H9 (cell line): ENCODE data around the gene SEC22A. TPM values are rescaled to one million over a fixed set of nuclear protein-coding genes. Genes with fewer than 3 reads are reported as not detected.
A peak's percentile ranks its signal among the peaks of the same experiment; 100 is the strongest.

ENCODE experiments used
- DNase-seq: peaks from one replicate; pipeline ENCODE4 v3.0.0-alpha.2; 2017
- H2AFZ ChIP-seq: one replicate; pipeline ENCODE4 v1.6.1; 2013; ENCODE audit warnings: mild to moderate bottlenecking, low read length, control low read depth, moderate library complexity
- H2AK5ac ChIP-seq: 2 replicates; pipeline ENCODE4 v1.6.1; 2013; ENCODE audit warnings: low read length, control low read depth, mixed read lengths; ENCODE audit not compliant: insufficient read length
- H2BK120ac ChIP-seq: one replicate; pipeline ENCODE4 v1.6.1; 2013; ENCODE audit warnings: low read depth, mild to moderate bottlenecking, low read length, control low read depth, inconsistent platforms; ENCODE audit not compliant: poor library complexity, severe bottlenecking
- H2BK12ac ChIP-seq: 2 replicates; pipeline ENCODE4 v1.6.1; 2013; ENCODE audit warnings: low read length, control low read depth, mixed read lengths, low read depth; ENCODE audit not compliant: insufficient read length
- H2BK15ac ChIP-seq: 2 replicates; pipeline ENCODE4 v1.6.1; 2013; ENCODE audit warnings: low read depth, low read length, control low read depth
- H2BK20ac ChIP-seq: one replicate; pipeline ENCODE4 v1.6.1; 2013; ENCODE audit warnings: low read depth, mild to moderate bottlenecking, low read length, control low read depth, inconsistent platforms; ENCODE audit not compliant: poor library complexity, severe bottlenecking
- H2BK5ac ChIP-seq: 2 replicates; pipeline ENCODE4 v1.6.1; 2013; ENCODE audit warnings: low read length, control low read depth, mixed read lengths; ENCODE audit not compliant: insufficient read length
- H3K14ac ChIP-seq: 2 replicates; pipeline ENCODE4 v1.6.1; 2013; ENCODE audit warnings: low read length, control low read depth; ENCODE audit not compliant: insufficient read depth
- H3K18ac ChIP-seq: 2 replicates; pipeline ENCODE4 v1.6.1; 2013; ENCODE audit warnings: low read depth, mild to moderate bottlenecking, mixed read lengths, low read length, control low read depth; ENCODE audit not compliant: insufficient read length
- H3K23ac ChIP-seq: 2 replicates; pipeline ENCODE4 v1.6.1; 2013; ENCODE audit warnings: low read length, control low read depth, mixed read lengths, low read depth; ENCODE audit not compliant: insufficient read length
- H3K23me2 ChIP-seq: 2 replicates; pipeline ENCODE4 v1.6.1; 2013; ENCODE audit warnings: low read depth, mild to moderate bottlenecking, mixed read lengths, low read length, control low read depth; ENCODE audit not compliant: insufficient read length, poor library complexity, severe bottlenecking
- H3K27ac ChIP-seq: 2 replicates; pipeline ENCODE4 v1.5.1; 2013; ENCODE audit warnings: low read length, control low read depth, mixed read lengths, low read depth; ENCODE audit not compliant: insufficient read length
- H3K27me3 ChIP-seq: 2 replicates; pipeline ENCODE4 v1.6.1; 2013; ENCODE audit warnings: low read length, control low read depth, inconsistent platforms; ENCODE audit not compliant: insufficient read depth
- H3K4ac ChIP-seq: 2 replicates; pipeline ENCODE4 v1.6.1; 2013; ENCODE audit warnings: low read depth, mild to moderate bottlenecking, control low read depth, inconsistent platforms, low read length, moderate library complexity
- H3K4me1 ChIP-seq: 2 replicates; pipeline ENCODE4 v1.6.1; 2013; ENCODE audit warnings: low read length, control low read depth, inconsistent platforms; ENCODE audit not compliant: insufficient read depth
- H3K4me2 ChIP-seq: 2 replicates; pipeline ENCODE4 v1.6.1; 2013; ENCODE audit warnings: low read length, control low read depth, mixed read lengths; ENCODE audit not compliant: insufficient read length, insufficient read depth
- H3K56ac ChIP-seq: 2 replicates; pipeline ENCODE4 v1.6.1; 2013; ENCODE audit warnings: low read depth, mild to moderate bottlenecking, mixed read lengths, low read length, control low read depth; ENCODE audit not compliant: insufficient read length
- H3K79me1 ChIP-seq: 2 replicates; pipeline ENCODE4 v1.6.1; 2013; ENCODE audit warnings: low read depth, mild to moderate bottlenecking, moderate library complexity, low read length, control low read depth, inconsistent platforms; ENCODE audit not compliant: insufficient read depth, poor library complexity, severe bottlenecking
- H3K79me2 ChIP-seq: 2 replicates; pipeline ENCODE4 v1.6.1; 2013; ENCODE audit warnings: low read length, control low read depth, inconsistent platforms; ENCODE audit not compliant: insufficient read depth
- H3K9ac ChIP-seq: 2 replicates; pipeline ENCODE4 v1.6.1; 2013; ENCODE audit warnings: low read length, control low read depth, mixed read lengths; ENCODE audit not compliant: insufficient read length; ENCODE audit errors: extremely low read depth
- H3K9me3 ChIP-seq: one replicate; pipeline ENCODE4 v1.6.1; 2013; ENCODE audit warnings: low read depth, low read length, inconsistent platforms; ENCODE audit not compliant: control insufficient read depth
- H3T11ph ChIP-seq: one replicate; pipeline ENCODE4 v1.6.1; 2013; ENCODE audit warnings: mild to moderate bottlenecking, low read length, control low read depth, inconsistent platforms
- H4K20me1 ChIP-seq: one replicate; pipeline ENCODE4 v1.6.1; 2013; ENCODE audit not compliant: control insufficient read depth, insufficient read length, insufficient read depth
- H4K5ac ChIP-seq: 2 replicates; pipeline ENCODE4 v1.6.1; 2013; ENCODE audit warnings: low read depth, mild to moderate bottlenecking, mixed read lengths, low read length, control low read depth; ENCODE audit not compliant: insufficient read length
- H4K8ac ChIP-seq: replicated peaks from 2 replicates; pipeline ENCODE4 v1.6.1; 2013; ENCODE audit warnings: low read length, control low read depth, mixed read lengths, low read depth; ENCODE audit not compliant: insufficient read length
- H4K91ac ChIP-seq: 2 replicates; pipeline ENCODE4 v1.6.1; 2013; ENCODE audit warnings: low read depth, mild to moderate bottlenecking, moderate library complexity, mixed read lengths, low read length, control low read depth; ENCODE audit not compliant: insufficient read length
- H3K27ac Mint-ChIP-seq, 3 experiments: 2 replicates in 2 of 3; 3 replicates in 1 of 3; pipeline ENCODE4 v1.8.0; 2020 to 2021; ENCODE audit warnings: mixed read lengths in 3 of 3, mild to moderate bottlenecking in 1 of 3, moderate library complexity in 1 of 3
- H3K27me3 Mint-ChIP-seq: 2 replicates; pipeline ENCODE4 v1.8.0; 2021; ENCODE audit warnings: low read depth, mild to moderate bottlenecking, moderate library complexity, mixed read lengths
- H3K36me3 Mint-ChIP-seq, 3 experiments: 2 replicates in 2 of 3; 3 replicates in 1 of 3; pipeline ENCODE4 v1.8.0; 2020 to 2021; ENCODE audit warnings: low read depth in 3 of 3, mixed read lengths in 3 of 3; ENCODE audit not compliant: insufficient read depth in 1 of 3
- H3K4me1 Mint-ChIP-seq, 2 experiments: 2 replicates each; pipeline ENCODE4 v1.8.0; 2020; ENCODE audit warnings: mixed read lengths in 2 of 2
- H3K4me3 Mint-ChIP-seq, 2 experiments: 2 replicates in 1 of 2; 3 replicates in 1 of 2; pipeline ENCODE4 v1.8.0; 2020 to 2021; ENCODE audit warnings: mild to moderate bottlenecking in 2 of 2, mixed read lengths in 2 of 2, moderate library complexity in 1 of 2
- H3K9me3 Mint-ChIP-seq, 2 experiments: 2 replicates in 1 of 2; 3 replicates in 1 of 2; pipeline ENCODE4 v1.8.0; 2020; ENCODE audit warnings: mild to moderate bottlenecking in 2 of 2, mixed read lengths in 2 of 2, moderate library complexity in 1 of 2
- CTCF ChIP-seq: fragments of 200-600 bp; sonication (generic); conservative IDR thresholded peaks from 3 replicates; pipeline ENCODE4 v1.8.0; 2021; ENCODE audit warnings: antibody characterized with exemption, mild to moderate bottlenecking
- WGBS: extraction: QIAGEN DNeasy Blood & Tissue Kit; methylation state at CpG from one replicate; pipeline ENCODE4 v1.1.7; 2013; ENCODE audit warnings: missing lambda C conversion rate, low lambda C conversion rate, mixed read lengths; ENCODE audit not compliant: insufficient read length; ENCODE audit errors: extremely low coverage; 5-methylcytosine and 5-hydroxymethylcytosine counted together
- total RNA-seq: library from RNA; stranded (reverse); gene quantifications from 2 replicates; pipeline ENCODE4 v1.2.1, GENCODE V29; 2021

SEC22A gene
- total RNA-seq, 1 experiment from 2014 or later = 9.9 TPM

- Mint-ChIP-seq H3K27ac (no peak overlapping the region), H3K4me1 (peaks cover 0 to under 1% of the 10 kb centered on the region in 2 experiments; a peak in 2 of 4 replicates), H3K27me3 (no peaks in the 10 kb centered on the region), H3K9me3 (no peaks in the 10 kb centered on the region), H3K4me3 (no peak overlapping the region), H3K36me3 (peaks cover 0 to 10% (median 8%) of the 10 kb centered on the region in 3 experiments; a peak in 3 of 7 replicates)
- Histone ChIP-seq H3K4me2 (no peak overlapping the region), H3K4ac (no peak overlapping the region), H2BK120ac (no peak overlapping the region), H4K20me1 (no peaks in the 10 kb centered on the region), H4K91ac (no peak overlapping the region), H2BK12ac (no peak overlapping the region), H3K23ac (no peak overlapping the region), H3K4me1 (no peaks in the 10 kb centered on the region), H3T11ph (no peak overlapping the region), H4K8ac (no peak overlapping the region), H3K9me3 (no peaks in the 10 kb centered on the region), H3K18ac (no peak overlapping the region), H3K14ac (no peak overlapping the region), H3K23me2 (no peaks in the 10 kb centered on the region), H2BK5ac (no peak overlapping the region), H2AK5ac (no peak overlapping the region), H3K79me1 (no peaks in the 10 kb centered on the region), H3K56ac (no peak overlapping the region), H4K5ac (no peak overlapping the region), H3K27ac (no peak overlapping the region), H2BK15ac (no peak overlapping the region), H3K9ac (no peak overlapping the region), H2AFZ (no peak overlapping the region), H2BK20ac (no peak overlapping the region), H3K79me2 (no peaks in the 10 kb centered on the region), H3K27me3 (no peaks in the 10 kb centered on the region)
- TF ChIP-seq CTCF = no peak
- no CpG with 5 or more reads among the region's 18 CpGs for WGBS
- peak; percentile 22 for DNase-seq
These were observed 82.8 kb downstream of the SEC22A start for GRCh38 chr3:123284399-123285010.
